Activated CD4-positive, alpha-beta T cell treated with anti-CD3 and anti-CD28 coated beads for 1 hour (primary cell): Measurements from ENCODE around the gene MSANTD4.
A peak's percentile ranks its signal among the peaks of the same experiment; 100 is the strongest.
"Not testable (repeated sequence)": the region's sequence is repeated elsewhere in the genome, so short reads cannot be mapped to it uniquely, and the experiment has no call there.

Experiments used
- DNase-seq: peaks from one replicate; pipeline ENCODE4 v3.0.0-alpha.2; 2020

MSANTD4 gene

GRCh38 chr11:106021967-106022794 is at the start of gene MSANTD4:
Gene MSANTD4, minus strand, starts transcription at chr11:106022240. Its CDS starts 11,323 bp downstream, at chr11:106010917.
- DNase-seq = peak; percentile 91

GRCh38 chr11:106070606-106071005 is 48.6 kb upstream of the MSANTD4 start:
- no peak for DNase-seq

GRCh38 chr11:106063009-106063408 is 41.0 kb upstream of the MSANTD4 start:
- no peak for DNase-seq

GRCh38 chr11:106061954-106062949 is 40.2 kb upstream of the MSANTD4 start:
- DNase-seq = no peak

- DNase-seq = no peak
Measured at GRCh38 chr11:106061249-106061784, 39.3 kb upstream of the MSANTD4 start.

GRCh38 chr11:106059617-106060016 is 37.6 kb upstream of the MSANTD4 start:
- no peak for DNase-seq

GRCh38 chr11:106058377-106058776 is 36.3 kb upstream of the MSANTD4 start:
- not testable (repeated sequence) for DNase-seq

GRCh38 chr11:106051103-106051502 is 29.1 kb upstream of the MSANTD4 start:
- no peak for DNase-seq

- DNase-seq = no peak
Measured at GRCh38 chr11:106049727-106050476, 27.9 kb upstream of the MSANTD4 start.

GRCh38 chr11:106047631-106048030 is 25.6 kb upstream of the MSANTD4 start:
- no peak for DNase-seq

- DNase-seq = no peak
Measured at GRCh38 chr11:106043540-106043939, 21.5 kb upstream of the MSANTD4 start.

- no peak for DNase-seq
Measured at GRCh38 chr11:106032861-106033260, 10.8 kb upstream of the MSANTD4 start.

GRCh38 chr11:106031936-106032335 is 9.9 kb upstream of the MSANTD4 start:
- no peak for DNase-seq

GRCh38 chr11:106031202-106031810 is 9.3 kb upstream of the MSANTD4 start:
- DNase-seq = no peak

GRCh38 chr11:106030609-106031008 is 8.6 kb upstream of the MSANTD4 start:
- DNase-seq = no peak

- DNase-seq = no peak
Measured at GRCh38 chr11:106022795-106023275, 795 bp upstream of the MSANTD4 start.

- DNase-seq = no peak
Measured at GRCh38 chr11:106021181-106021966, 666 bp downstream of the MSANTD4 start.

- DNase-seq = no peak
Measured at GRCh38 chr11:106017093-106017492, 4.9 kb downstream of the MSANTD4 start.

GRCh38 chr11:106015066-106015465 is 7.0 kb downstream of the MSANTD4 start:
- no peak for DNase-seq

GRCh38 chr11:106014620-106015019 is 7.4 kb downstream of the MSANTD4 start:
- no peak for DNase-seq

- DNase-seq = no peak
Measured at GRCh38 chr11:106014035-106014434, 8.0 kb downstream of the MSANTD4 start.
